ENCODE data around the gene GPC1.

The GPC1 gene

DNA sequence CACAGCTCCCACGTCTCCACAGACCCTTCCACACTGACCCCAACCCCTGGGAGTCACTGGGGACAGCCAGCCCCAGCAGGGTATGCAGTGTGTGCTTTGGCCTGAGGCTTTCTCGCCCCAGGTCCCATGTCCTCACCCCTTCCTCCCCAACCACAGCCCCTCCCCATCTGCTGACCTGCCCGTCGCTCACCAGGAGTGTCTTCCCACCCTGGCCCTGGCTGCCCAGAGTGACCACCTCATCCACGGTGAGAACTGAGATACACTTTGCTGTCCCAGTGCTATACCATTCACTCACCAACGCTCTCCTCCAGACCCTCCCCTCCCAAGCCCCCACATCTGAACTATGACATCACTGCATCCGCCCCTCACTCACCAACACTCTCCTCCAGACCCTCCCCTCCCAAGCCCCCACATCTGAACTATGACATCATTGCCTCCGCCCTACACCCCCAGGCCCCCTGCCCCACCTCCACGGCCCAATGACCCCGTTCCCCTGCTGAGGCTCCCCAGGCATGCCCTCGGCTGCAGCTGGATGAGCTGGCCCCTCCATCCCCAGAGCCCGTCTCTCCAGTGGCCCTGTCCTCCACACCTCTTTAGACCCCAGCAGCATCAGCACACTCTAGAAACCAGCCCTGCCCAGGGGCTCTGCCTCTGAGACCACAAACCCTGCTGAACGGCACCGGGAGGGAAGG, 67.1 kb downstream of the GPC1 start:
- ATAC-seq = no peak
- no peak for TF ChIP-seq ZNF8 (CRISPR knock-in tag; IDR thresholded peaks at IDR 0.05)
- no peak for TF ChIP-seq ZFP3 (CRISPR knock-in tag; IDR thresholded peaks at IDR 0.05)
- no peak for TF ChIP-seq TOX (CRISPR knock-in tag; IDR thresholded peaks at IDR 0.05; ENCODE audit: borderline replicate concordance)
- TF ChIP-seq OSR1 (CRISPR knock-in tag; IDR thresholded peaks at IDR 0.05) = no peak
- no peak for TF ChIP-seq PPARA (CRISPR knock-in tag; IDR thresholded peaks at IDR 0.05; ENCODE audit: borderline replicate concordance)

- ATAC-seq = no peak
- no peak for TF ChIP-seq OSR1 (CRISPR knock-in tag; IDR thresholded peaks at IDR 0.05)
- no peak for TF ChIP-seq ESRRG (CRISPR knock-in tag; IDR thresholded peaks at IDR 0.05)
- TF ChIP-seq CSRNP3 (CRISPR knock-in tag; IDR thresholded peaks at IDR 0.05) = no peak
- TF ChIP-seq TOX (CRISPR knock-in tag; IDR thresholded peaks at IDR 0.05; ENCODE audit: borderline replicate concordance) = no peak
- no peak for TF ChIP-seq ZFP30 (CRISPR knock-in tag; IDR thresholded peaks at IDR 0.05)
- TF ChIP-seq ZFP3 (CRISPR knock-in tag; IDR thresholded peaks at IDR 0.05) = no peak
- no peak for TF ChIP-seq BACH2 (CRISPR knock-in tag; IDR thresholded peaks at IDR 0.05; ENCODE audit: borderline replicate concordance)
- no peak for TF ChIP-seq SNAI2 (CRISPR knock-in tag; IDR thresholded peaks at IDR 0.05)
- TF ChIP-seq ZNF8 (CRISPR knock-in tag; IDR thresholded peaks at IDR 0.05) = no peak
- TF ChIP-seq, protein P1, sequence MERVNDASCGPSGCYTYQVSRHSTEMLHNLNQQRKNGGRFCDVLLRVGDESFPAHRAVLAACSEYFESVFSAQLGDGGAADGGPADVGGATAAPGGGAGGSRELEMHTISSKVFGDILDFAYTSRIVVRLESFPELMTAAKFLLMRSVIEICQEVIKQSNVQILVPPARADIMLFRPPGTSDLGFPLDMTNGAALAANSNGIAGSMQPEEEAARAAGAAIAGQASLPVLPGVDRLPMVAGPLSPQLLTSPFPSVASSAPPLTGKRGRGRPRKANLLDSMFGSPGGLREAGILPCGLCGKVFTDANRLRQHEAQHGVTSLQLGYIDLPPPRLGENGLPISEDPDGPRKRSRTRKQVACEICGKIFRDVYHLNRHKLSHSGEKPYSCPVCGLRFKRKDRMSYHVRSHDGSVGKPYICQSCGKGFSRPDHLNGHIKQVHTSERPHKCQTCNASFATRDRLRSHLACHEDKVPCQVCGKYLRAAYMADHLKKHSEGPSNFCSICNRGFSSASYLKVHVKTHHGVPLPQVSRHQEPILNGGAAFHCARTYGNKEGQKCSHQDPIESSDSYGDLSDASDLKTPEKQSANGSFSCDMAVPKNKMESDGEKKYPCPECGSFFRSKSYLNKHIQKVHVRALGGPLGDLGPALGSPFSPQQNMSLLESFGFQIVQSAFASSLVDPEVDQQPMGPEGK (CRISPR knock-in tag; IDR thresholded peaks at IDR 0.05; ENCODE audit: borderline replicate concordance) = no peak
- TF ChIP-seq ISL1 (CRISPR knock-in tag; IDR thresholded peaks at IDR 0.05) = no peak
- TF ChIP-seq ZC3H10 (CRISPR knock-in tag; IDR thresholded peaks at IDR 0.05) = no peak
- TF ChIP-seq ZNF565 (CRISPR knock-in tag; conservative IDR thresholded peaks at IDR 0.05; ENCODE audit: low read depth) = no peak
- TF ChIP-seq, protein P2, sequence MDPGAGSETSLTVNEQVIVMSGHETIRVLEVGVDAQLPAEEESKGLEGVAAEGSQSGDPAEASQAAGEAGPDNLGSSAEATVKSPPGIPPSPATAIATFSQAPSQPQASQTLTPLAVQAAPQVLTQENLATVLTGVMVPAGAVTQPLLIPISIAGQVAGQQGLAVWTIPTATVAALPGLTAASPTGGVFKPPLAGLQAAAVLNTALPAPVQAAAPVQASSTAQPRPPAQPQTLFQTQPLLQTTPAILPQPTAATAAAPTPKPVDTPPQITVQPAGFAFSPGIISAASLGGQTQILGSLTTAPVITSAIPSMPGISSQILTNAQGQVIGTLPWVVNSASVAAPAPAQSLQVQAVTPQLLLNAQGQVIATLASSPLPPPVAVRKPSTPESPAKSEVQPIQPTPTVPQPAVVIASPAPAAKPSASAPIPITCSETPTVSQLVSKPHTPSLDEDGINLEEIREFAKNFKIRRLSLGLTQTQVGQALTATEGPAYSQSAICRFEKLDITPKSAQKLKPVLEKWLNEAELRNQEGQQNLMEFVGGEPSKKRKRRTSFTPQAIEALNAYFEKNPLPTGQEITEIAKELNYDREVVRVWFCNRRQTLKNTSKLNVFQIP (CRISPR knock-in tag; IDR thresholded peaks at IDR 0.05; ENCODE audit: borderline replicate concordance, low read depth) = no peak
- TF ChIP-seq CREB5 (CRISPR knock-in tag; IDR thresholded peaks at IDR 0.05; ENCODE audit: low read depth) = no peak
- TF ChIP-seq, protein P3, sequence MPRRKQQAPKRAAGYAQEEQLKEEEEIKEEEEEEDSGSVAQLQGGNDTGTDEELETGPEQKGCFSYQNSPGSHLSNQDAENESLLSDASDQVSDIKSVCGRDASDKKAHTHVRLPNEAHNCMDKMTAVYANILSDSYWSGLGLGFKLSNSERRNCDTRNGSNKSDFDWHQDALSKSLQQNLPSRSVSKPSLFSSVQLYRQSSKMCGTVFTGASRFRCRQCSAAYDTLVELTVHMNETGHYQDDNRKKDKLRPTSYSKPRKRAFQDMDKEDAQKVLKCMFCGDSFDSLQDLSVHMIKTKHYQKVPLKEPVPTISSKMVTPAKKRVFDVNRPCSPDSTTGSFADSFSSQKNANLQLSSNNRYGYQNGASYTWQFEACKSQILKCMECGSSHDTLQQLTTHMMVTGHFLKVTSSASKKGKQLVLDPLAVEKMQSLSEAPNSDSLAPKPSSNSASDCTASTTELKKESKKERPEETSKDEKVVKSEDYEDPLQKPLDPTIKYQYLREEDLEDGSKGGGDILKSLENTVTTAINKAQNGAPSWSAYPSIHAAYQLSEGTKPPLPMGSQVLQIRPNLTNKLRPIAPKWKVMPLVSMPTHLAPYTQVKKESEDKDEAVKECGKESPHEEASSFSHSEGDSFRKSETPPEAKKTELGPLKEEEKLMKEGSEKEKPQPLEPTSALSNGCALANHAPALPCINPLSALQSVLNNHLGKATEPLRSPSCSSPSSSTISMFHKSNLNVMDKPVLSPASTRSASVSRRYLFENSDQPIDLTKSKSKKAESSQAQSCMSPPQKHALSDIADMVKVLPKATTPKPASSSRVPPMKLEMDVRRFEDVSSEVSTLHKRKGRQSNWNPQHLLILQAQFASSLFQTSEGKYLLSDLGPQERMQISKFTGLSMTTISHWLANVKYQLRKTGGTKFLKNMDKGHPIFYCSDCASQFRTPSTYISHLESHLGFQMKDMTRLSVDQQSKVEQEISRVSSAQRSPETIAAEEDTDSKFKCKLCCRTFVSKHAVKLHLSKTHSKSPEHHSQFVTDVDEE (CRISPR knock-in tag; IDR thresholded peaks at IDR 0.05) = no peak
- TF ChIP-seq GLIS3 (CRISPR knock-in tag; IDR thresholded peaks at IDR 0.05) = no peak
- no peak for TF ChIP-seq TCF4 (CRISPR knock-in tag; IDR thresholded peaks at IDR 0.05; ENCODE audit: borderline replicate concordance)
These were observed 67.9 kb downstream of the GPC1 start for GRCh38 chr2:240503375-240503774.

DNA sequence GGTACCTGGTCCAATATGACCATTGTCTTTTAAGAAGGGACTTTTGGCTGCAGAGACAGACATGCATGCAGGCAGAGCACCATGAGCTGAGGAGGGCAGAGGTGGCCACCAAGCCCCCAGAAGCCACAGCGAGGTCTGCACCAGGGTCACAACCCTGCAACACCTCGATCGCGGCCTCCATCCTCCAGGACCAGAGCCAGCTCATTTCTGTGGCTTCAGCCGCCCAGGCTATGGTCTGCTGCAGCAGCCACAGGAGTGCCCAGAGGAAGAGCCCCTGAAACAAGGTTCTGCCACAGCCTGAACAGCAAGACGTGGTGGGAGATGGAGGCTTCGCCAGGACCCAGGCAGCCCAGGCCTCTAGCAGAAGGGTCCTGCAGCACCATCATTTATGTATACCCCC, 68.4 kb downstream of the GPC1 start:
- no peak for ATAC-seq
- TF ChIP-seq BACH2 (CRISPR knock-in tag; IDR thresholded peaks at IDR 0.05; ENCODE audit: borderline replicate concordance) (no peak), TCF4 (CRISPR knock-in tag; IDR thresholded peaks at IDR 0.05; ENCODE audit: borderline replicate concordance) (no peak), CREB5 (CRISPR knock-in tag; IDR thresholded peaks at IDR 0.05; ENCODE audit: low read depth) (no peak), CSDC2 (CRISPR knock-in tag; IDR thresholded peaks at IDR 0.05) (no peak), ZFP30 (CRISPR knock-in tag; IDR thresholded peaks at IDR 0.05) (no peak), SNAI2 (CRISPR knock-in tag; IDR thresholded peaks at IDR 0.05) (no peak), PPARA (CRISPR knock-in tag; IDR thresholded peaks at IDR 0.05; ENCODE audit: borderline replicate concordance) (no peak), RARB (CRISPR knock-in tag; IDR thresholded peaks at IDR 0.05) (no peak), OSR1 (CRISPR knock-in tag; IDR thresholded peaks at IDR 0.05) (no peak), CSRNP3 (CRISPR knock-in tag; IDR thresholded peaks at IDR 0.05) (no peak)
- TF ChIP-seq, protein P1 (CRISPR knock-in tag; IDR thresholded peaks at IDR 0.05; ENCODE audit: borderline replicate concordance) = no peak
